ENCODE results near the gene RFC4. TPM values are rescaled to one million over a fixed set of nuclear protein-coding genes. Genes with fewer than 3 reads are reported as not detected.

Gene RFC4
- total RNA-seq, 1 experiment from 2014 or later = 70.7 TPM

DNA sequence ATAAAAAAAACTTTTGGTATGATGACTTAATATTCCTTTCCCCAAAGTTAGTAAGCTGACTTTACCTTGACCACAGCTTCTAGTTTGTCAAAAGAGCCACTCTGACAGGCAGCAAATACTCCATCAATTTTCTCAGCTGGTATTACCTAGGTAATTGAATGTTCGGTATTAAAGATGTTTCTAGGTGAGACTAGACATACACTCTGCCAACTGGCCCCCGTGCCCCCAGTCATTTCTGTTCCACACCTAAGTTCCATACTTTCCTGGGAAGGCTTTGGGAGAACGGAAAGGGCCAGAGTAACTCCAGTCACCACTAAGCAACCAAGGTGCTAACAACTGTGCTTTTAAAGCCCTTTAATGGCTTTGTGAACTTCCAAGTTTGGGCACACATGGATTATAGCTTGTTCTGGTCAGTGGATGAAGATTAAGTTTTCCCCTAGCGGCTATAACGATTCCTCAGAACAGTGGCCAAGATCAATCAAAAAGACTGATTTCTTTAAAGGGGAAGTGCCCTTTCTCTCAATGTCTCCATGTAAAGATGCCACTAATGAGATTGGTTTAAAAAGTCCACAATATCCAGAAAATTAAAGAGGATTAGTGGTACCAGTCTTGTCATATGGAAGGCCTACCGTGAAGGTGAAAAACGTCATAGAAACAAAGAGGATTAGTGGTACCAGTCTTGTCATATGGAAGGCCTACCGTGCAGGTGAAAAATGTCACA is 15.9 kb downstream of the RFC4 start:
- H3K4me3 ChIP-seq (ENCODE audit: low read depth in 2 of 2, low read length in 2 of 2) = no peak overlapping the region
- peak overlapping the region; percentile 48; the same call in 1 of the 2 replicates for H3K27ac ChIP-seq (ENCODE audit: low read length)
- CTCF ChIA-PET = no interaction called here
- H3K4me1 ChIP-seq (ENCODE audit: control insufficient read depth, insufficient read depth, low read length) = peaks cover 49% of the 10 kb centered on the region
- peak; percentile 76 for ATAC-seq
- POLR2A ChIA-PET = no interaction called here
- DNase-seq (ENCODE audit: low read depth, low spot score) = no peak
- H3K9me3 ChIP-seq (ENCODE audit: control insufficient read depth, insufficient read depth, low read depth, low read length) = no peaks in the 10 kb centered on the region
- peak; percentile 63 for TF ChIP-seq TCF7L2 (IDR thresholded peaks at IDR 0.05; ENCODE audit: low read depth, low read length)
- TF ChIP-seq, protein P1, sequence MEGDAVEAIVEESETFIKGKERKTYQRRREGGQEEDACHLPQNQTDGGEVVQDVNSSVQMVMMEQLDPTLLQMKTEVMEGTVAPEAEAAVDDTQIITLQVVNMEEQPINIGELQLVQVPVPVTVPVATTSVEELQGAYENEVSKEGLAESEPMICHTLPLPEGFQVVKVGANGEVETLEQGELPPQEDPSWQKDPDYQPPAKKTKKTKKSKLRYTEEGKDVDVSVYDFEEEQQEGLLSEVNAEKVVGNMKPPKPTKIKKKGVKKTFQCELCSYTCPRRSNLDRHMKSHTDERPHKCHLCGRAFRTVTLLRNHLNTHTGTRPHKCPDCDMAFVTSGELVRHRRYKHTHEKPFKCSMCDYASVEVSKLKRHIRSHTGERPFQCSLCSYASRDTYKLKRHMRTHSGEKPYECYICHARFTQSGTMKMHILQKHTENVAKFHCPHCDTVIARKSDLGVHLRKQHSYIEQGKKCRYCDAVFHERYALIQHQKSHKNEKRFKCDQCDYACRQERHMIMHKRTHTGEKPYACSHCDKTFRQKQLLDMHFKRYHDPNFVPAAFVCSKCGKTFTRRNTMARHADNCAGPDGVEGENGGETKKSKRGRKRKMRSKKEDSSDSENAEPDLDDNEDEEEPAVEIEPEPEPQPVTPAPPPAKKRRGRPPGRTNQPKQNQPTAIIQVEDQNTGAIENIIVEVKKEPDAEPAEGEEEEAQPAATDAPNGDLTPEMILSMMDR (IDR thresholded peaks at IDR 0.05) = peak; percentile 33; the same call in 1 of the 2 replicates
- TF ChIP-seq SIN3A (IDR thresholded peaks at IDR 0.05; ENCODE audit: borderline replicate concordance, insufficient read depth, low read depth, low read length) = peak; percentile 92
- TF ChIP-seq POLR2AphosphoS5 (IDR thresholded peaks at IDR 0.05; ENCODE audit: low read depth, low read length) = peak; percentile 88
- TF ChIP-seq, protein P2, sequence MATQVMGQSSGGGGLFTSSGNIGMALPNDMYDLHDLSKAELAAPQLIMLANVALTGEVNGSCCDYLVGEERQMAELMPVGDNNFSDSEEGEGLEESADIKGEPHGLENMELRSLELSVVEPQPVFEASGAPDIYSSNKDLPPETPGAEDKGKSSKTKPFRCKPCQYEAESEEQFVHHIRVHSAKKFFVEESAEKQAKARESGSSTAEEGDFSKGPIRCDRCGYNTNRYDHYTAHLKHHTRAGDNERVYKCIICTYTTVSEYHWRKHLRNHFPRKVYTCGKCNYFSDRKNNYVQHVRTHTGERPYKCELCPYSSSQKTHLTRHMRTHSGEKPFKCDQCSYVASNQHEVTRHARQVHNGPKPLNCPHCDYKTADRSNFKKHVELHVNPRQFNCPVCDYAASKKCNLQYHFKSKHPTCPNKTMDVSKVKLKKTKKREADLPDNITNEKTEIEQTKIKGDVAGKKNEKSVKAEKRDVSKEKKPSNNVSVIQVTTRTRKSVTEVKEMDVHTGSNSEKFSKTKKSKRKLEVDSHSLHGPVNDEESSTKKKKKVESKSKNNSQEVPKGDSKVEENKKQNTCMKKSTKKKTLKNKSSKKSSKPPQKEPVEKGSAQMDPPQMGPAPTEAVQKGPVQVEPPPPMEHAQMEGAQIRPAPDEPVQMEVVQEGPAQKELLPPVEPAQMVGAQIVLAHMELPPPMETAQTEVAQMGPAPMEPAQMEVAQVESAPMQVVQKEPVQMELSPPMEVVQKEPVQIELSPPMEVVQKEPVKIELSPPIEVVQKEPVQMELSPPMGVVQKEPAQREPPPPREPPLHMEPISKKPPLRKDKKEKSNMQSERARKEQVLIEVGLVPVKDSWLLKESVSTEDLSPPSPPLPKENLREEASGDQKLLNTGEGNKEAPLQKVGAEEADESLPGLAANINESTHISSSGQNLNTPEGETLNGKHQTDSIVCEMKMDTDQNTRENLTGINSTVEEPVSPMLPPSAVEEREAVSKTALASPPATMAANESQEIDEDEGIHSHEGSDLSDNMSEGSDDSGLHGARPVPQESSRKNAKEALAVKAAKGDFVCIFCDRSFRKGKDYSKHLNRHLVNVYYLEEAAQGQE (IDR thresholded peaks at IDR 0.05; ENCODE audit: insufficient read depth in 1 of 2, low read depth in 2 of 2, low read length in 1 of 2) = no peak
- BruUV-seq (replicated peaks) = no TSS peak
- peaks cover 54% of the 10 kb centered on the region for H3K36me3 ChIP-seq (ENCODE audit: control insufficient read depth, insufficient read depth, low read length)
- intact Hi-C loops (cut with micrococcal nuclease; ENCODE audit: unreplicated experiment) = no loop called here
- in situ Hi-C loops (cut with HindIII; ENCODE audit: low pct_unique_long_range_greater_than_20kb, low sequenced_read_pairs) = no loop called here
- H3K27me3 ChIP-seq (ENCODE audit: control insufficient read depth, insufficient read depth, low read length) = no peaks in the 10 kb centered on the region

DNA sequence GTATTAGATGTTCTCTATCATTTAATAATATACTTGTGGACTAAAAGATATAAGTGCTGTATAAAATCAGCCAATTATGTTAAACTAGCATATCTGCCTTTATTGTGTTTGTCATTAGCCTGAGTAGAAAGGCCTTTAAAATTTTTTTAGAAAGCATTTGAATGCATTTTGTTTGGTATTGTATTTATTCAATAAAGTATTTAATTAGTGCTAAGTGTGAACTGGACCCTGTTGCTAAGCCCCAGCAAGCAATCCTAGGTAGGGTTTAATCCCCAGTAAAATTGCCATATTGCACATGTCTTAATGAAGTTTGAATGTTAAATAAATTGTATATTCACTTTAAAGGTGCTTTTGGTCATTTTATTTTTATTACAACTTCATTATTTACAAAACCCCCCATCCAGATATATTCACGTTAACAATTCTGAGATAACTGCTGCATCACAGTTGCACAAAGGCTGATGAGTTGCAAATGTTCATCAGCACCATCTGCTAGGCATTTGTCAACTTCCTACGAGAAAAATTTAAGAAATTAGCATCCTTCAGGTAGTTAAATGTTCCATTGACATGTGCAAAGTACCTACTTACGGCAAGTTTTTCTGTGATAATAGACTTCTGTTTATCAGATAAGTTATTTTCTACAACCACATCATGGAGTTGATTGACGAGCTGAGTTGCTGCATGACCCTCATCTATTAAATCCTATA is 16.6 kb downstream of the RFC4 start:
- no peak for DNase-seq (ENCODE audit: low read depth, low spot score)
- in situ Hi-C loops (cut with HindIII; ENCODE audit: low pct_unique_long_range_greater_than_20kb, low sequenced_read_pairs) (no loop called here), intact Hi-C loops (cut with micrococcal nuclease; ENCODE audit: unreplicated experiment) (no loop called here)
- no peak for ATAC-seq
- H3K9me3 ChIP-seq (ENCODE audit: control insufficient read depth, insufficient read depth, low read depth, low read length) = no peaks in the 10 kb centered on the region
- ChIA-PET CTCF (no interaction called here), POLR2A (no interaction called here)
- peaks cover 49% of the 10 kb centered on the region for H3K4me1 ChIP-seq (ENCODE audit: control insufficient read depth, insufficient read depth, low read length)
- BruUV-seq (replicated peaks) = no TSS peak
- no peaks in the 10 kb centered on the region for H3K27me3 ChIP-seq (ENCODE audit: control insufficient read depth, insufficient read depth, low read length)
- peaks cover 61% of the 10 kb centered on the region for H3K36me3 ChIP-seq (ENCODE audit: control insufficient read depth, insufficient read depth, low read length)
- TF ChIP-seq, protein P1 (IDR thresholded peaks at IDR 0.05) = no peak
- no peak for TF ChIP-seq SIN3A (IDR thresholded peaks at IDR 0.05; ENCODE audit: borderline replicate concordance, insufficient read depth, low read depth, low read length)
- TF ChIP-seq, protein P2 (IDR thresholded peaks at IDR 0.05; ENCODE audit: insufficient read depth in 1 of 2, low read depth in 2 of 2, low read length in 1 of 2) = no peak
- no peak for TF ChIP-seq POLR2AphosphoS5 (IDR thresholded peaks at IDR 0.05; ENCODE audit: low read depth, low read length)
- no peak for TF ChIP-seq TCF7L2 (IDR thresholded peaks at IDR 0.05; ENCODE audit: low read depth, low read length)
- peak overlapping the region; percentile 48; the same call in 1 of the 2 replicates for H3K27ac ChIP-seq (ENCODE audit: low read length)
- H3K4me3 ChIP-seq (ENCODE audit: low read depth in 2 of 2, low read length in 2 of 2) = no peak overlapping the region

All from Panc1 (cell line).